NT2/D1 (cell line): ENCODE measurements around the gene SOX12.
A peak's percentile ranks its signal among the peaks of the same experiment; 100 is the strongest.

Experiments used
- DNase-seq: peaks from one replicate; pipeline ENCODE4 v3.0.0-alpha.2; 2011; ENCODE audit warnings: low read depth, low spot score
- H3K27me3 ChIP-seq: 2 replicates; pipeline ENCODE4 v1.6.0; 2011; ENCODE audit warnings: mild to moderate bottlenecking; ENCODE audit not compliant: insufficient read length, insufficient read depth
- H3K36me3 ChIP-seq: 2 replicates; pipeline ENCODE4 v1.6.1; 2011; ENCODE audit warnings: mild to moderate bottlenecking, low read length, mixed read lengths; ENCODE audit not compliant: insufficient read depth, insufficient read length
- H3K4me1 ChIP-seq: 2 replicates; pipeline ENCODE4 v1.5.1; 2011; ENCODE audit not compliant: insufficient read depth, insufficient read length
- H3K4me3 ChIP-seq: 2 replicates; pipeline ENCODE4 v1.5.1; 2011; ENCODE audit warnings: low read depth; ENCODE audit not compliant: insufficient read length
- H3K9ac ChIP-seq: 2 replicates; pipeline ENCODE4 v1.6.0; 2011; ENCODE audit warnings: low read depth; ENCODE audit not compliant: insufficient read length
- H3K9me3 ChIP-seq: 2 replicates; pipeline ENCODE4 v1.5.1; 2011; ENCODE audit warnings: mild to moderate bottlenecking, low read length; ENCODE audit not compliant: insufficient read depth
- SUZ12 ChIP-seq: IDR thresholded peaks from 2 replicates; pipeline ENCODE4 v1.6.1; 2011; ENCODE audit not compliant: insufficient read length, insufficient read depth; ENCODE audit errors: extremely low read depth
- YY1 ChIP-seq: IDR thresholded peaks from 2 replicates; pipeline ENCODE4 v1.6.1; 2011; ENCODE audit not compliant: insufficient read length, insufficient read depth
- ZNF274 ChIP-seq: IDR thresholded peaks from 2 replicates; pipeline ENCODE4 v1.6.1; 2011; ENCODE audit warnings: mild to moderate bottlenecking, low read depth, low read length

Gene SOX12

GRCh38 chr20:313402-313801 is 11.9 kb upstream of the SOX12 start:
- TF ChIP-seq SUZ12 = no peak
- no peak for TF ChIP-seq ZNF274
- TF ChIP-seq YY1 = no peak
- no peak for DNase-seq
- H3K27me3 ChIP-seq = no peaks in the 10 kb centered on the region

GRCh38 chr20:313948-314347 is 11.4 kb upstream of the SOX12 start:
- Histone ChIP-seq H3K4me1 (no peaks in the 10 kb centered on the region), H3K9ac (no peak overlapping the region), H3K4me3 (no peak overlapping the region), H3K27me3 (no peaks in the 10 kb centered on the region), H3K36me3 (no peaks in the 10 kb centered on the region), H3K9me3 (no peaks in the 10 kb centered on the region)
- no peak for DNase-seq
- TF ChIP-seq SUZ12 (no peak), YY1 (no peak), ZNF274 (no peak)

More at GRCh38 chr20:313402-313801, 11.9 kb upstream of the SOX12 start:
- no peaks in the 10 kb centered on the region for H3K36me3 ChIP-seq
- H3K9me3 ChIP-seq = no peaks in the 10 kb centered on the region
- H3K4me1 ChIP-seq = no peaks in the 10 kb centered on the region
- no peak overlapping the region for H3K9ac ChIP-seq
- no peak overlapping the region for H3K4me3 ChIP-seq

GRCh38 chr20:316316-317068 is 8.9 kb upstream of the SOX12 start:
- Histone ChIP-seq H3K4me3 (no peak overlapping the region), H3K9ac (no peak overlapping the region), H3K36me3 (peaks cover 3% of the 10 kb centered on the region), H3K27me3 (no peaks in the 10 kb centered on the region), H3K9me3 (no peaks in the 10 kb centered on the region), H3K4me1 (no peaks in the 10 kb centered on the region)
- no peak for TF ChIP-seq ZNF274
- no peak for TF ChIP-seq SUZ12
- no peak for TF ChIP-seq YY1
- no peak for DNase-seq

- H3K4me3 ChIP-seq = peak overlapping the region; percentile 77
- H3K9ac ChIP-seq = peak overlapping the region; percentile 93
- H3K4me1 ChIP-seq = peaks cover 9% of the 10 kb centered on the region
- peaks cover 23% of the 10 kb centered on the region for H3K36me3 ChIP-seq
- no peaks in the 10 kb centered on the region for H3K27me3 ChIP-seq
- TF ChIP-seq SUZ12 (no peak), YY1 (no peak), ZNF274 (no peak)
- DNase-seq = no peak
- no peaks in the 10 kb centered on the region for H3K9me3 ChIP-seq
Observed at GRCh38 chr20:324177-325044, 941 bp upstream of the SOX12 start.

GRCh38 chr20:325889-326644 is 715 bp downstream of the SOX12 start:
- Histone ChIP-seq H3K4me1 (peaks cover 24% of the 10 kb centered on the region), H3K4me3 (peak overlapping the region; percentile 90), H3K9ac (peak overlapping the region; percentile 98), H3K27me3 (no peaks in the 10 kb centered on the region), H3K9me3 (no peaks in the 10 kb centered on the region), H3K36me3 (peaks cover 27% of the 10 kb centered on the region)
- TF ChIP-seq YY1 (no peak), ZNF274 (no peak), SUZ12 (no peak)
- no peak for DNase-seq

GRCh38 chr20:326645-327185 is 1.4 kb downstream of the SOX12 start:
- no peak for DNase-seq
- H3K4me3 ChIP-seq = peak overlapping the region; percentile 90
- H3K4me1 ChIP-seq = peaks cover 24% of the 10 kb centered on the region
- peak overlapping the region; percentile 98 for H3K9ac ChIP-seq
- no peak for TF ChIP-seq YY1
- no peak for TF ChIP-seq SUZ12
- no peak for TF ChIP-seq ZNF274
- H3K36me3 ChIP-seq = peaks cover 27% of the 10 kb centered on the region
- H3K9me3 ChIP-seq = no peaks in the 10 kb centered on the region
- H3K27me3 ChIP-seq = no peaks in the 10 kb centered on the region
